ENCODE results near the gene ERVW-1.

ERVW-1 gene

GRCh38 chr7:92425311-92425947 is 52.3 kb downstream of the ERVW-1 start:
- no peak for DNase-seq (ENCODE audit: low spot score)

DNA sequence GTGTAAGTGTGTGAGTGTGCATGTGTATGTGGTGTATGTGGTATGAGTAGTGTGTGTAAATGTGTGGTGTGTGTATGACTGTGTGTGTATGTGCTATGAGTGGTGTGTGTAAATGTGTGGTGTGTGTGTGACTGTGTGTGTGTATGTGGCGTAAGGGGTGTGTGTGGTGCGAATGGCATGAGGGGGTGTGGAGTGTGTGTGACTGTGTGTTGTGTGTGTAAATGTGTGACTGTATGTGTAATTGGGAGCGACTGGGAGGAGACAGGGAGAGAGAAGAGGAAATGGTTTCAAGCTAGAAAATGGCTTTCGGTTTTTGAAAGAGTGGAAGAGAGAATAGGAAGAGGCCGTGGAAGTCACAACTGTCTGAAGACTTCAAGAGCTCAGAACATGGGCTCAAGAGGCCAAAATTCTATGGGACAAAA is 54.0 kb downstream of the ERVW-1 start:
- peak; percentile 22 for DNase-seq (ENCODE audit: low spot score)

GRCh38 chr7:92422926-92423325 is 54.8 kb downstream of the ERVW-1 start:
- no peak for DNase-seq (ENCODE audit: low spot score)

- DNase-seq (ENCODE audit: low spot score) = peak; percentile 49
Observed at GRCh38 chr7:92421676-92422435, 55.9 kb downstream of the ERVW-1 start.

All from NAMALWA (cell line).